Activated CD4-positive, alpha-beta T cell treated with anti-CD3 and anti-CD28 coated beads, Interleukin-2, amount 10 ng/mL, durations not matched to agents 24 days and 14 days (primary cell): Measurements from ENCODE around the gene ARMC7. TPM values are rescaled to one million over a fixed set of nuclear protein-coding genes. Genes with fewer than 3 reads are reported as not detected.
A peak's percentile ranks its signal among the peaks of the same experiment; 100 is the strongest.

Source experiments
- DNase-seq: peaks from one replicate; pipeline ENCODE4 v3.0.0; 2022
- H3K27ac Mint-ChIP-seq: one replicate; pipeline ENCODE4 v1.8.0; 2022; ENCODE audit warnings: mild to moderate bottlenecking, mixed read lengths
- H3K27me3 Mint-ChIP-seq: one replicate; pipeline ENCODE4 v1.8.0; 2022; ENCODE audit warnings: mixed read lengths
- H3K36me3 Mint-ChIP-seq: one replicate; pipeline ENCODE4 v1.8.0; 2022; ENCODE audit warnings: low read depth, mild to moderate bottlenecking, mixed read lengths
- H3K4me1 Mint-ChIP-seq: one replicate; pipeline ENCODE4 v1.8.0; 2021; ENCODE audit warnings: mixed read lengths
- H3K4me3 Mint-ChIP-seq: one replicate; pipeline ENCODE4 v1.8.0; 2022; ENCODE audit warnings: mild to moderate bottlenecking, moderate library complexity, mixed read lengths
- H3K9me3 Mint-ChIP-seq: one replicate; pipeline ENCODE4 v1.8.0; 2021; ENCODE audit warnings: mixed read lengths
- intact Hi-C: fragments of 100-400 bp; cut with micrococcal nuclease; formaldehyde crosslinking; loops from one replicate; pipeline ENCODE4 v1.15.1; 2023
- total RNA-seq: library from RNA; stranded (reverse); gene quantifications from 2 replicates; pipeline ENCODE4 v1.2.3, GENCODE V29; 2022

ARMC7 gene
- total RNA-seq, 1 donor from 2014 or later, result 11.2 TPM

DNA sequence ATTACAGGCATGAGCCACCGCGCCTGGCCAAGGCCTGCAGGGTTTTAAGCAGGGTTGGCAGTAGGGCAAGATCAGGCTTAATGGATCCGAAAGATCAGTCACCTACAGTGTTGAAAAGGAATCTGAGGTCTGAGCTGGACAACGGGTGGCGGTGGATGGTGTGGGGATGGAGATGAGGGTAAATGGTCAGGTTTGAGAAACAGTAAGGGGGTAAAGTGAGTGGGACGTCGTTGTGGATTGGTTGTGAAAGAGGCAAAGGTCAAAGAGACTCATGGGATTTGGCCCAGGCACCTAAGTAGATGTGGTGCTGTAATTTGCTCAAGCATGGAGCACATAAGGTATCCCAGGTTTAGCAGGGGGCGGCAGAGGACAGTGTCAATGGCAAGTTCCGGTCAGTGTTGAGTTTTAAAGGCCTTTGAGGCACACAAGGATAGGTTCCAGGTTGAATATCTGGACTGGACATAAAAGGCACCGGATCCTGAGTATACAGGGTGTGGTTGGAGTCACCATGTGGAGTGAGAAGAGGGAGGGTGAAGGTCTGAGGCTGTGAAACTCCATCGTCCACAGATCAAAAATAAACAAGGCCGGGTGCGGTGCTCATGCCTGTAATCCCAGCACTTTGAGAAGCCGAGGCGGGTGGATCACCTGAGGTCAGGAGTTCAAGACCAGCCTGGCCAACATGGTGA, 23.1 kb upstream of the ARMC7 start:
- peak overlapping the region; percentile 39 for H3K27ac Mint-ChIP-seq

DNA sequence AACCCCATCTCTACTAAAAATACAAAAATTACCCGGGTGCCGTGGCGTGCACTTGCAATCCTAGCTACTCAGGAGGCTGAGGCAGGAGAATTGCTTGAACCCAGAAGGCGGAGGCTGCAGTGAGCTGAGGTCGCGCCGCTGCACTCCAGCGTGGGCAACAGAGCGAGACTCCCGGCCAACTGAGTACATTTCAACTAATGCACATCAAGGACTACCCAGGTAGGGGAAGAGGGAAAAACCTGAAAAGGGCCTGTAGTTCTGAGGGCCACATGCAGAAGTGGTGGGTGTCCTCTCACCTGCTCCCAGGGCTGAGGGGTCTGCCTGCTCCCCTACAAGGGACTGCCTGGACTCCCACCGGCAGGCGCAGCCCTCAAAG, 22.6 kb upstream of the ARMC7 start:
- Mint-ChIP-seq H3K4me3 (peak overlapping the region; percentile 88), H3K4me1 (peaks cover 44% of the 10 kb centered on the region), H3K27ac (peak overlapping the region; percentile 39), H3K27me3 (no peaks in the 10 kb centered on the region), H3K9me3 (no peaks in the 10 kb centered on the region), H3K36me3 (no peaks in the 10 kb centered on the region)
- DNase-seq, result no peak
- intact Hi-C loops, result loop anchor here (2.0 kb wide), 1 partner anchor 22 kb away; the partner anchor contains the start of gene ARMC7

More for the DNA sequence above, 23.1 kb upstream of the ARMC7 start:
- H3K27me3 Mint-ChIP-seq, result no peaks in the 10 kb centered on the region
- intact Hi-C loops, result loop anchor here (2.0 kb wide), 1 partner anchor 22 kb away; the partner anchor contains the start of gene ARMC7
- H3K9me3 Mint-ChIP-seq, result no peaks in the 10 kb centered on the region
- DNase-seq, result no peak
- H3K4me3 Mint-ChIP-seq, result peak overlapping the region; percentile 88
- peaks cover 38% of the 10 kb centered on the region for H3K4me1 Mint-ChIP-seq
- H3K36me3 Mint-ChIP-seq, result no peaks in the 10 kb centered on the region

DNA sequence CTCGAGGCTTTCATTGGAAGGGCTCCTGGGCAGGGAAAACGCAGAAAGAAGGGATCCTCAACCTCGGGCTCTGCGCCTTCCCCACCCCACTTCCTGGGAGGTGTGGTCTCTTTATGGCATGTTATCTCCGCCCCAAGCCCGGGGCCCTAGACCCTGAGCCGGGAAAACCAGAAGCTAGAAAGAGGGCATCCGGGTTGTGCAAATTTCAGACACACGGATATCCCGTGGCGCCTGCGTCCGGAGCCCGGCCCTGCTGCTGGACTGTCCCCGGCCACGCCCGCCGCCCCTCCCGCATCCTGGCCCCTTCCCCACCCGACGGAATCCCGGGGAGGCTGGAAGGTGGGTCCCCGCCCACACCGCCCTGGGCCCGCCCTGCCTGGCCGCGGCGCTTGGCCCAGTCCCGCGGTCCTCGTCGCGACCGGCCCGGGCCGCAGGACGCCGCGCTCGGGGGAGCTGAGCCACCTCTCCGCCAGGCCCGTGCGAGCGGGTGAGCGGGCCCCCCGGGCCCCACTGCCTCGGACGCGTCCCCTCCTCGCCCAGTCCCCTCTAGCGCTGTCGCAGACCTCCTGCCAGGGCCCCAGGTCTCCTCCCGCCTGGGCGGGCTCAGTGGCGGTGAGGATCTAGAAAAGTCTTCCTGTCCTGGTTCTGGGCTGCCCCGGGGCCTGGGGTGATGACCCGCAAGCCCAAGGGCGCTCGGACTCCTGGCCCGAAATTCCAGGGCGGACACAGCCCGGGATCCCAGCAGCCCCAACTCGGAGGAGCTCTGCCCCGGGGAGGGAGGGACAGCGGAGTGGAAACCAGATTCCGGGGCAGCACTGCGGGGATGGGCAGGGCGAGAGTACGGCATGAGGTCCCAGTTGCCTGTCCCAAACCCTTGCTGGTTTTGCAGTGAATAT, 22.0 kb upstream of the ARMC7 start, which contains the start of gene SLC16A5:
Gene SLC16A5 (plus strand): TSS at position 397 of the 896 bp plus-strand sequence. CDS start 5,683 bp downstream, outside the sequence.
- Mint-ChIP-seq H3K4me3 (peak within 1 kb of the TSS; percentile 88), H3K27ac (peak within 1 kb of the TSS; percentile 87), H3K36me3 (no peaks in the 10 kb centered on the region), H3K4me1 (peaks cover 45% of the 10 kb centered on the region), H3K27me3 (no peaks in the 10 kb centered on the region), H3K9me3 (no peaks in the 10 kb centered on the region)
- DNase-seq, result peak; percentile 88
- intact Hi-C loops, result loop anchor here (2.0 kb wide), 1 partner anchor 21 kb away; the partner anchor contains the start of gene ARMC7

DNA sequence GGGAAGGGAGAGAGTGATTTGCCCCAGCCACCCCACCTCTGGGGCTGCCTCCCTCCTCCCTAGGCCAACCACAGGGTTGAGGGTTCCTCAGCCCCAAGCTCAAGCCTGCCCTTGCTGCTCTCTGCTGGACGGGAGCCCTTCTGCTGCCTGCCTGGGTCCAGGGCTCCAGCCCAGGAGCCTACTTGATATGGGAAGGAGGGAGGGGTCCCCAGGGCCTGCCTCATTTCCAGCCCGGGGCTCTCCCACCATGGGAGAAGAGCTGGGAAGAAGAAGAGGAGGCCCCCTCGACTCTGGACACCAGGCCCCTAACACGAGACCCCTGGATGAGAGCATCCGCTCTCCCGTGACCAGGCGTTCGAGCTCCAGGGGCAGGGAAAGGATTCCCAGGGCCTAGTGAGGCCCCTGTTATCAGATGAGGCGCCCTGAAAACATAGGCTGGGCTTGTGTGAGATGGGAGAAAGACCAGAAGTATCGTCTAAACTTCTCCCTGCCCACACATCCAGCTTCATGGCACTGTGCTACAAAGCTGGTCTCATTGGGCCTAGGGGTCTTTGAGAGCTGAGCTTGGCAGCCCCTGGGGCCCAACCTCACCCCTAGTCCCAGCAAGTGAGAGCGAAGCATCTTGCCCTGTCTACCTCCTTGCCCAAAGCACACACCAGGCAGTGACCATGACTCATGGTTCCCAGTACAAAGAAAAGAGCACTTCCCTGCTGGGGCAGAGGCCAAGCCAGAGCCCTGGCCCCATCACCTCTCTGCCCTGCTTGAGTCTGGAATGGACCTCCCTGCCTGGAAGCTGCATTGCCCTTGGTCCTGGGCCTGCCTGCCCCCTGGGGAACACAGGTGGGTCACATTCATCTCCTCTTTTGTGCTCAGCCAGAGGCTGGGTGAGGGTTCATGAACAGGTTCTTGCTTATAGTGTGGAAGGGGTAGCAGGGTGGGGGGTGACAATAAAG, 21.0 kb upstream of the ARMC7 start:
- no peaks in the 10 kb centered on the region for H3K36me3 Mint-ChIP-seq
- H3K27ac Mint-ChIP-seq, result peak overlapping the region; percentile 87
- no peak for DNase-seq
- peaks cover 45% of the 10 kb centered on the region for H3K4me1 Mint-ChIP-seq
- H3K9me3 Mint-ChIP-seq, result no peaks in the 10 kb centered on the region
- H3K27me3 Mint-ChIP-seq, result no peaks in the 10 kb centered on the region
- peak overlapping the region; percentile 88 for H3K4me3 Mint-ChIP-seq
- intact Hi-C loops, result no loop called here

DNA sequence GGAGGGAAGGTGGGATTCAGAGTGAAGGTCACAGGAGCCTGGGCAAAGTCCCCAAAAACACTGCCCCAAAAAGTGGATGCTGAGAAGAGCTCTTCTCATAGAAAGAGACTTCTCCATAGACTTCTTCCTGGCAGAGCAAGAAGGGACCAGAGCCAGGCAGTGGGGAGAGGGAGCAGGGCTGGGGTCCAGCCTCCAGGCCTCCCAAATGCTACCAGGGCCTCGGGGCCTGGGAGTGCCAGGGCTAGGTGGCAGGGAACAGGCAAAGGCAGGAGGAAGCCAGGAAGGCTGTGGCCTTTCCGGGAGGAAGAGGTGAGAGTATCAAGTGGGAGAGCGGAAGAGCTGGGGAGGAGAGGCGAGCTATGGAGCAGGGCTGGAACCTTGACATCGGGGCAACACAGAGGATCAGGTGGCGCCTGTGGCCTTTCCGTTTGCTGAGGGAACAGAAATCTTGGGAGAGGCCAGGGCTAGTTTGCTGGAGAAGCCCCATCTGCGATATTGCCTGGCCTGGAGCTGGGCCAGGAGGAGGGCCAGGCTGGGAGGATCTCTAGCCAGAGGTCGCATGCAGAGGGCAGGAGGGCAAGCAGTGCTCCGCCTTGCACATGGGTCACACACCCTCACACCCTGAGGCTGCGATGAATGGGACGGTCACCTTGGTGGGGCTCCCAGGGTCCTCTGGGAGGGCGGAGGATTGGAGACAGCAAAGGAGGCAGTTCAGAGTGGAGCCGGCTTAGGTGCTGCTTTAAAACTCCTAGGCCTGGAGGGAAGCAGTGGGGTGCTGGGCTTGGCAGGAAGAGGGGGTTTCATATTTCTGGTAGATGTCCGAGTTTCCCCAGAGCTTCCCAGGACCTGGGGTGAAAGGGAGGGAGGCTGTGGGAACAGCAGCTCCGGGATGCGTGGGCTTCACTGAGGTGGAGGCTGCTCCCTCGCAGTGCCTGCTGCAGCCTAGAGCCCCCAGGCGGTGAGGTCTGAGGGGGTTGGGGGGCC, 18.6 kb upstream of the ARMC7 start:
- Mint-ChIP-seq H3K36me3 (no peaks in the 10 kb centered on the region), H3K27me3 (no peaks in the 10 kb centered on the region), H3K4me1 (peaks cover 36% of the 10 kb centered on the region), H3K27ac (no peak overlapping the region), H3K4me3 (no peak overlapping the region), H3K9me3 (no peaks in the 10 kb centered on the region)
- no peak for DNase-seq
- intact Hi-C loops, result no loop called here

DNA sequence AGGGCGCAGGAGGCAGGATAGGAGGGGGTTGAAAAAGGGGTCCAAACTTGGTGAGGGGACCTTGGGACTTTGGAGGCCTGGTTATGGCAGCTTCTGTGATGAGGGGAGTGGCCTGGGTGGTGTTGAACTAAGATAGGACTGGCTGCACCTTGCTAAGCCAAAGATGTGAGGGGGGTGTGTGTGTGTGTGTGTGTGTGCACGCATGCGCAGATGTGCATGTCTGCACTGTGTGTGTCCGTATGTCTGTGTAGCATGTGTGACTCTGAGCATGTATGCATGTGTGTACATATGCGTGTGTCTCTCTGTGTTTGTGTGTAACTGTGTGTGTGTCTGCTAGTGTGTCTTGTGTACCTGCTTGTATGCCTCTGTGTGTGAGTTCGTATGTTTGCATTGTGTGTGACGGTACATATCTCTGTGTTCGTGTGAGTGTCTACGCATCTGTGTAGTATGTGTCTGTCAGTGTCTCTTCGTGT, 17.9 kb upstream of the ARMC7 start:
- no peak for DNase-seq
- no peak overlapping the region for H3K4me3 Mint-ChIP-seq
- H3K27ac Mint-ChIP-seq, result no peak overlapping the region
- intact Hi-C loops, result no loop called here
- peaks cover 32% of the 10 kb centered on the region for H3K4me1 Mint-ChIP-seq
- H3K27me3 Mint-ChIP-seq, result no peaks in the 10 kb centered on the region
- H3K36me3 Mint-ChIP-seq, result no peaks in the 10 kb centered on the region
- H3K9me3 Mint-ChIP-seq, result no peaks in the 10 kb centered on the region

DNA sequence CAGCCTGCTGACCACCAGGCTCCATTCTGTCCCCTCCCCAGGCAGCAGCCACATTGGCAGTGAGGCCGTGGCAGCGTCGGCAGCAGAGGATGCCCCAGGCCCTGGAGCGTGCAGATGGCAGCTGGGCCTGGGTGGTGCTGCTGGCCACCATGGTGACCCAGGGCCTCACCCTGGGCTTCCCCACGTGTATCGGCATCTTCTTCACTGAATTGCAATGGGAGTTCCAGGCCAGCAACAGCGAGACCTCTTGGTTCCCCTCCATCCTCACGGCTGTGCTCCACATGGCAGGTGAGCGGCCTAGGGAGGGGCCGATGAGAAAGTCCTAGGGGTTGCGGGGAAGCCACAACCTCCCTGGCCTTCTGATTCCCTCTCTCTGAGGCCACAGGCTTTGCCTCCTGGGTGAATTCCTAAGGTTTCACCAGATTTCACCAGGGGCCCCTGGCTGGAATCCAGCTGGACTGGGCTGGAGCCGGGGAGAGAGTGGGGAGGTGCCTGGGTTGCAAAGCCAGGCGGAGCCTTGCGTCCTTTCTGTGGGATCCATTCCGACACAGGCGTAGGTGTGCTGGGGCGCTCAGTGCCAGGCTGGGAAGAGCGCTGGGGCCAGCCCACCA, 16.1 kb upstream of the ARMC7 start:
- Mint-ChIP-seq H3K4me1 (peaks cover 26% of the 10 kb centered on the region), H3K27me3 (no peaks in the 10 kb centered on the region), H3K27ac (no peak overlapping the region), H3K4me3 (no peak overlapping the region), H3K9me3 (no peaks in the 10 kb centered on the region), H3K36me3 (peaks cover under 1% of the 10 kb centered on the region)
- no peak for DNase-seq
- intact Hi-C loops, result no loop called here

DNA sequence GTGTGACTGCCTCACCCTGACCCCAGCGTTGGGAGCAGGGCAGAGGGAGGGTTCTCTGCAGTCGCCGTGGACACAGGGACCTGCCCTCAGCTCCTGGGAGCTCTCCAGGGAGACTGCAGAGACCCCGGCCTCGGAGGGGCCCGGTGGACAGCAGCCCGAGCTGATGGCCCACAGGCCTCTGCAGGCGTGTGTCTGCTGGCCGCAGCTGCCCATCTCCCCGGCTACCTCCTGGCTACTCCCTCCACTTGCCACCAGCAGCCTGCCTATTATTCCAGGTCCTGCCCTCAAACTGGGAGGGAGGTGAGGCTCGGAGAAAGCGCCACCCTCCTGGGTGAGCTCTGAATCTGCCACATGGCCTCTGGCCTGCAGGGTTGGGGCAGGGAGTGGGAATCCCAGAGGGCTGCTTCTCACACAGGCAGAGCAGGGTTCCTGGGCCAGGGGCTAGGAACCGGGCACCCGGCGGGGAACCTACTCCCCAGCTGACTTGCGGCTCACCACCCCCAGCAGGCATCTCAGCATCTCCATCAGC, 14.8 kb upstream of the ARMC7 start:
- H3K27ac Mint-ChIP-seq, result no peak overlapping the region
- peaks cover 4% of the 10 kb centered on the region for H3K36me3 Mint-ChIP-seq
- H3K9me3 Mint-ChIP-seq, result no peaks in the 10 kb centered on the region
- no peaks in the 10 kb centered on the region for H3K27me3 Mint-ChIP-seq
- intact Hi-C loops, result no loop called here
- H3K4me1 Mint-ChIP-seq, result peaks cover 15% of the 10 kb centered on the region
- no peak overlapping the region for H3K4me3 Mint-ChIP-seq
- no peak for DNase-seq

DNA sequence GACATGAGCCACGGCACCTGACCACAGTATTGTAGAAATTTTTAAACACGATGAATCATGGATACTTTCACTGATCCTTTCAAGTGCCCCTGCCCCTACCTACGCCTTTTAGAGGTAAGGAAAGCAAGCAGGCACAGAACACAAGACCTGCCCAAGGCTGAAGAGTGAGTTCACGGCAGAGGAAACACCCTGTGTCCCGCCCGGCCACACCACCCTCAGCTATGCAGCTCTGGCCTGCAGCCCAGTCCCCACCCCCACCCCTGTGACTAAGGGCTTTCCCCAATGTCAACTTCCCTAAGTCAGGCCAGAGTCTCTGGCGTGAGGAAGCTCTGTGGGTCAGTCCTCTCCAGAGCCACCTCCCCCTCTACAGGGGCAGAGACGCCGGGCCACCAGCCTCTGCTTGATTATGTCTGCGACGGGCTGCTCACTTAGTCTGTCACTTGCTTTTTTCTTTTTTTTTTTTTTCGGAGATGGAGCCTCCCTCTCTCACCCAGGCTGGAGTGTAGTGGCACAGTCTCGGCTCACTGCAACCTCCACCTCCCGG, 13.6 kb upstream of the ARMC7 start:
- no peaks in the 10 kb centered on the region for H3K27me3 Mint-ChIP-seq
- intact Hi-C loops, result no loop called here
- no peak overlapping the region for H3K27ac Mint-ChIP-seq
- H3K4me3 Mint-ChIP-seq, result no peak overlapping the region
- no peaks in the 10 kb centered on the region for H3K9me3 Mint-ChIP-seq
- H3K4me1 Mint-ChIP-seq, result peaks cover 10% of the 10 kb centered on the region
- DNase-seq, result no peak
- H3K36me3 Mint-ChIP-seq, result peaks cover 6% of the 10 kb centered on the region

DNA sequence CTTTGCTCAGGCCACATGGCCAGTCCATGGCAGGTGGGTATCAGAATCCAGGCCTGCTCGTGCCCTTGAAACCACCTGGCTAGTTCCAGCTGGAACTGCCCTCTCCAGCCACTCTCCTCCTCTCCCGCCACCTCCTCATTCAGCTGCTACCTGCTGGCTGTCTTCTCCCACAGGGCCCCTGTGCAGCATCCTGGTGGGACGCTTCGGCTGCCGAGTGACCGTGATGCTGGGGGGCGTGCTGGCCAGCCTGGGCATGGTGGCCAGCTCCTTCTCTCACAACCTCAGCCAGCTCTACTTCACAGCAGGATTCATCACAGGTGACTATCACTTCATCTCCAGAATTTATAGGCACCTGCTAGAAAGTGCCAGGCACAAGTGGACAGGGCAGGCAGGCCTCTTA, 11.9 kb upstream of the ARMC7 start:
- H3K4me1 Mint-ChIP-seq, result no peaks in the 10 kb centered on the region
- H3K36me3 Mint-ChIP-seq, result peaks cover 6% of the 10 kb centered on the region
- intact Hi-C loops, result no loop called here

DNA sequence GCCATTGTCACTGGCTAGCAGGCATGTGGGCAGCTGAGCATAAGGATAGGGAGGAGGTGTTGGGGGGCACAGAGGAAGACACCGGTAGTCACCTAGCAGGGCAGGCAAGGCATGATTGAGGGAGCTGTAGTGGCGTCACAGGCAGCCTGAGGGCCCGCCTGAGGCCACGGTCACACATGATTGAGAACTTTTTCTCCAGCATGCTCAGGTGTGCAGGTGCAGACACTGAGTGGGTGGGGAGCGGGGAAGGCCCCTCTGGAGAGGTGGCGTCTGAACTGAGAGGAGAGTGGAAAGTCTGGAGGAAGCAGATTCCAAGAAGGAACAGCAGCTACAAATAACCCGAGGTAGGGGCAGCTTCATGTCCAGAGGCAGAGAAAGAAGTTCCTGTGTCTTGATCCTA, 10.9 kb upstream of the ARMC7 start:
- Mint-ChIP-seq H3K27me3 (no peaks in the 10 kb centered on the region), H3K4me3 (no peak overlapping the region), H3K36me3 (peaks cover 6% of the 10 kb centered on the region), H3K9me3 (no peaks in the 10 kb centered on the region), H3K27ac (no peak overlapping the region), H3K4me1 (no peaks in the 10 kb centered on the region)
- intact Hi-C loops, result no loop called here
- DNase-seq, result no peak

More for the DNA sequence above, 11.9 kb upstream of the ARMC7 start:
- Mint-ChIP-seq H3K4me3 (no peak overlapping the region), H3K27ac (no peak overlapping the region), H3K27me3 (no peaks in the 10 kb centered on the region), H3K9me3 (no peaks in the 10 kb centered on the region)
- no peak for DNase-seq
